Right lobe of liver (tissue), 6 donors: ENCODE measurements around the gene MEMO1. TPM values are rescaled to one million over a fixed set of nuclear protein-coding genes. Genes with fewer than 3 reads are reported as not detected.
"Not testable (repeated sequence)": the region's sequence is repeated elsewhere in the genome, so short reads cannot be mapped to it uniquely, and the experiment has no call there.

Source experiments
- ATAC-seq, 4 donors: fragments of 200-7000 bp; cut with Tn5 transposase; one replicate each; pipeline ENCODE4 v1.9.1; 2020; ENCODE audit warnings: mild to moderate bottlenecking in 4 of 4, moderate library complexity in 4 of 4
- DNase-seq, 3 donors: peaks; one replicate each; pipeline ENCODE4 v3.0.0-alpha.2; 2020
- H3K27ac ChIP-seq, 3 donors: fragments of 200-600 bp; one replicate each; pipeline ENCODE4 v1.8.0; 2022
- H3K27me3 ChIP-seq, 2 donors: fragments of 200-600 bp; one replicate each; pipeline ENCODE4 v1.8.0; 2022
- H3K36me3 ChIP-seq, 4 donors: fragments of 200-600 bp; sonication (generic) in 1 of 4; one replicate each; pipeline versions ENCODE4 v1.5.1 to v1.8.0; 2017 to 2022; ENCODE audit warnings: control low read depth in 1 of 4
- H3K4me1 ChIP-seq, 4 donors: fragments of 200-600 bp; sonication (generic) in 1 of 4; one replicate each; pipeline versions ENCODE4 v1.5.1 to v1.8.0; 2017 to 2022; ENCODE audit warnings: control low read depth in 1 of 4
- H3K4me3 ChIP-seq, 3 donors: fragments of 200-600 bp; one replicate each; pipeline ENCODE4 v1.8.0; 2022
- H3K9me3 ChIP-seq, 4 donors: fragments of 200-600 bp; sonication (generic) in 1 of 4; one replicate each; pipeline versions ENCODE4 v1.5.1 to v1.8.0; 2017 to 2022; ENCODE audit warnings: control low read depth in 1 of 4
- POLR2A ChIP-seq: fragments of 450-650 bp; IDR thresholded peaks from one replicate; pipeline ENCODE4 v1.6.1; 2017; ENCODE audit warnings: antibody characterized with exemption, mild to moderate bottlenecking
- WGBS: methylation state at CpG from one replicate; pipeline ENCODE4 v1.1.6; 2018; ENCODE audit warnings: low coverage, low lambda C conversion rate; ENCODE audit not compliant: insufficient coverage; ENCODE audit errors: missing lambda C conversion rate; 5-methylcytosine and 5-hydroxymethylcytosine counted together
- intact Hi-C, 2 donors: fragments of 100-400 bp; cut with DNase I; formaldehyde crosslinking; loops; one replicate each; pipeline versions ENCODE4 v1.11.2 to v1.14.1; 2022
- total RNA-seq, 6 experiments: library from RNA; depleted of rRNA in 2 of 6; stranded (reverse); fragments of >200 nt in 2 of 6; fragmentation: NEBNext Ultra II Directional in 3 of 6; extraction: Animal tissue kit (Norgen Biotek cat#: 25700) in 3 of 6; gene quantifications; one replicate each; pipeline versions ENCODE4 v1.1.0 to v1.2.4, GENCODE V29; 2016 to 2023
- TF ChIP-seq, protein P1 (sequence below), 4 donors: fragments of 200-600 bp in 3 of 4; fragments of 450-650 bp in 1 of 4; IDR thresholded peaks; one replicate each; pipeline versions ENCODE4 v1.5.1 to v1.8.0; 2016 to 2022; ENCODE audit warnings: antibody characterized with exemption in 4 of 4, mild to moderate bottlenecking in 2 of 4
- donor health status: DM: no; HTN: yes; CAD: no.
- donor health status: DM: no; HTN: no; CAD: no.
- donor health status: DM: no; HTN: no; CAD: no.
- donor health status: DM: no; HTN: yes; CAD: no.
- donor health status: DM: no; HTN: yes; CAD: no.

Gene MEMO1
- total RNA-seq, 6 experiments from 2014 or later = 19.6 to 28.0 (median 23.2) TPM

DNA sequence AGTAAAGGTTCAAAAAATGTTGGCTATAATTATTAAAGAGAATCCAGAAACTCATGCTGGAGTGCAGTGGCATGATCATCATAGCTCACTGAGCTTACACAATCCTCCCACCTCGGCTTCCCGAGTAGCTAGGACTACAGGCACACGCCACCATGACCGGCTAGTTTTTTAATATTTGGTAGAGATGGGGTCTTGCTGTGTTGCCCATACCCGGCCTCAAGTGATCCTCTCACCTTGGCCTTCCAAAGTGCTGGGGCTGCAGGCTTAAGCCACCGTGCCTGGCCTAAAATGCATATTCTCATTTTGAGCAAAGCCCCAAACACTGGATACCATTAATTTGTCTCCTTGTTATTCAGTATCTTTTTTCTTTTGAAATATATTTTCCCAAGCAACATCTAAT lies 32.4 kb downstream of the MEMO1 start:
- WGBS = 97% methylated on average over 5 of the region's 6 CpGs
- no peak for TF ChIP-seq POLR2A
- TF ChIP-seq, protein P1, sequence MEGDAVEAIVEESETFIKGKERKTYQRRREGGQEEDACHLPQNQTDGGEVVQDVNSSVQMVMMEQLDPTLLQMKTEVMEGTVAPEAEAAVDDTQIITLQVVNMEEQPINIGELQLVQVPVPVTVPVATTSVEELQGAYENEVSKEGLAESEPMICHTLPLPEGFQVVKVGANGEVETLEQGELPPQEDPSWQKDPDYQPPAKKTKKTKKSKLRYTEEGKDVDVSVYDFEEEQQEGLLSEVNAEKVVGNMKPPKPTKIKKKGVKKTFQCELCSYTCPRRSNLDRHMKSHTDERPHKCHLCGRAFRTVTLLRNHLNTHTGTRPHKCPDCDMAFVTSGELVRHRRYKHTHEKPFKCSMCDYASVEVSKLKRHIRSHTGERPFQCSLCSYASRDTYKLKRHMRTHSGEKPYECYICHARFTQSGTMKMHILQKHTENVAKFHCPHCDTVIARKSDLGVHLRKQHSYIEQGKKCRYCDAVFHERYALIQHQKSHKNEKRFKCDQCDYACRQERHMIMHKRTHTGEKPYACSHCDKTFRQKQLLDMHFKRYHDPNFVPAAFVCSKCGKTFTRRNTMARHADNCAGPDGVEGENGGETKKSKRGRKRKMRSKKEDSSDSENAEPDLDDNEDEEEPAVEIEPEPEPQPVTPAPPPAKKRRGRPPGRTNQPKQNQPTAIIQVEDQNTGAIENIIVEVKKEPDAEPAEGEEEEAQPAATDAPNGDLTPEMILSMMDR (IDR thresholded peaks at IDR 0.05) = no peak
- Histone ChIP-seq H3K36me3 (no peaks in the 10 kb centered on the region), H3K27me3 (no peaks in the 10 kb centered on the region), H3K4me1 (peaks cover 0 to 10% (median 2%) of the 10 kb centered on the region in 4 donors), H3K27ac (no peak overlapping the region), H3K4me3 (no peak overlapping the region), H3K9me3 (no peaks in the 10 kb centered on the region)
- ATAC-seq (no peak), DNase-seq (no peak)
- intact Hi-C loops = no loop called here

DNA sequence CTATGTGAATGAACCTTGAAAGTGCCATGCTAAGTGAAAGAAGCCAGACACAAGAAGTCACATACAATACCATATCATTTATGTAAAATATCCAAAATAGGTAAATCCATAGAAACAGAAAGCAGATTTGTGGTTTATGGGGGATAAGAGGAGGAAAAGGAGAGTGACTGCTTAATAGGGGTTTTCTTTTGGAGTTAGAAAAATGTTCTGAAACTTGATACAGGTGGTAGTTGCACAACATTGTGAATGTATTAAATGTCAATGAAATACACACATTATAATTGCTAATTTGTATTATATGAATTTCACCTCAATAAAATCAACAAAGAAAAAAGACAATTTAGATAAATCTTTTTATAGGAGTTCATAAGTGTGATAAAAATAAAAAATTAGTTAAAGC lies 37.1 kb downstream of the MEMO1 start:
- Histone ChIP-seq H3K36me3 (no peaks in the 10 kb centered on the region), H3K27ac (no peak overlapping the region), H3K9me3 (no peaks in the 10 kb centered on the region), H3K4me3 (no peak overlapping the region), H3K27me3 (no peaks in the 10 kb centered on the region), H3K4me1 (peaks cover 0 to 4% (median 0%) of the 10 kb centered on the region in 4 donors)
- intact Hi-C loops = no loop called here
- no peak for DNase-seq
- TF ChIP-seq, protein P1 (IDR thresholded peaks at IDR 0.05) = no peak
- TF ChIP-seq POLR2A = no peak
- ATAC-seq = no peak

DNA sequence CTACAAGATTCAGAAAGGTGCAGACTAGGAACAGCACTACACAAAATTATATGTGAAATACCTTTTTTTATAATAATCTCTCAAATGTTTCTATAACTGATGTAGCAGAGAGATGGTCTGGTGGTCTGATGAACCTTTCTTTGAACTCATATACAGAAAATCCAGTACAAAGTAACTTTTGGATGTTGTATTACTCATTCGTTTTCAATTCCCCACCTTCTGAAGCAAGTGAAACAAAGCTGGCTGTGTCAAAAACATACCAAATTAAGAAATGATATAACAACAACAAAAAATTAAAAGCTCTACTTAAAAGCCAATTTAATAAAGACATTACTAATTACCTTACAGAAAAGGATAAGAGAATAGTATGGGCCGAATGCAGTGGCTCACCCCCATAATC lies 38.7 kb downstream of the MEMO1 start:
- 83% methylated on average over 2 of the region's 2 CpGs for WGBS
- no peaks in the 10 kb centered on the region for H3K27me3 ChIP-seq
- no peak overlapping the region for H3K27ac ChIP-seq
- no peaks in the 10 kb centered on the region for H3K36me3 ChIP-seq
- TF ChIP-seq, protein P1 (IDR thresholded peaks at IDR 0.05) = no peak
- no peak for TF ChIP-seq POLR2A
- H3K4me1 ChIP-seq = peaks cover 0 to 4% (median 0%) of the 10 kb centered on the region in 4 donors
- intact Hi-C loops = no loop called here
- ATAC-seq (no peak), DNase-seq (no peak)
- no peak overlapping the region for H3K4me3 ChIP-seq
- no peaks in the 10 kb centered on the region for H3K9me3 ChIP-seq

DNA sequence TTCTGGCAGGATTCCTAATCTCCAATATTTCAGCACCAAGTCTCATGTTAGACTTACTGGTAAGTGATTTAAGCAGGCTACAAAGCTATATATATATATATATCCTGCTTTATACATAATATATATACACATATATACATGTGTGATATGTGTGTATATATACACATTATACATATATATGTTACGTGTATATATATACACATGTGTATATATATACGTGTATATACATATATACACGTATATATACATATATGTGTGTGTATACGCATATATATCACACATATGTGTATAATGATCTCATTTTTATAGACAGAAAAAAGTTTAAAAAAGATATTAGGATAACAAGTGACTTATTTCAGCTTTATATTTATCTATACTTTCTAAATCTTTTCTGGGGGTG lies 41.6 kb downstream of the MEMO1 start:
- H3K4me1 ChIP-seq = peaks cover 0 to 4% (median 0%) of the 10 kb centered on the region in 4 donors
- H3K4me3 ChIP-seq = no peak overlapping the region
- DNase-seq (no peak), ATAC-seq (no peak)
- no peak for TF ChIP-seq POLR2A
- TF ChIP-seq, protein P1 (IDR thresholded peaks at IDR 0.05) = no peak
- H3K27ac ChIP-seq = no peak overlapping the region
- 78% methylated on average over 4 of the region's 4 CpGs for WGBS
- H3K36me3 ChIP-seq = no peaks in the 10 kb centered on the region
- no peaks in the 10 kb centered on the region for H3K27me3 ChIP-seq
- intact Hi-C loops = no loop called here
- H3K9me3 ChIP-seq = no peaks in the 10 kb centered on the region

DNA sequence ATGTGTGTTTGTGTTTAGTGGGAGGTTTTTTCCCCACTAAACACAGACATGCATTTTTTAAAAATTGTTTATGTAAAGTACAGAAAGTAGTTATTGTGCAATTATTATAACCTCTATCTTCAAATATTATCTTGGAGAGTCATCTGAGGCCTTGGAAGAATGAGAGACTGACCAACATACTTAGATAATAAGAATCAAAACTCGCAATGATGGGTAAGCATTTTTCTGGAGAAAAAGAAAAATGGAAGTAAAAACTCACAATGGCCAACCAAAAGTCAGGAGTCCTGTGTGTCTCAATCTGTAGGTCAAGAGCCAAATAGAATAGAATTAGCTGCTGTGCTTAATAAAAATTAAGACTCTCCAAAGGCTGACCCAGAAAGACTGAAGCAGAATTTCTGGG lies 43.0 kb downstream of the MEMO1 start:
- H3K9me3 ChIP-seq = no peaks in the 10 kb centered on the region
- no peak for DNase-seq
- H3K27me3 ChIP-seq = no peaks in the 10 kb centered on the region
- intact Hi-C loops = no loop called here
- H3K27ac ChIP-seq = no peak overlapping the region
- no peak overlapping the region for H3K4me3 ChIP-seq
- WGBS = 80% methylated on average over 1 of the region's 1 CpG
- no peak for TF ChIP-seq POLR2A
- TF ChIP-seq, protein P1 (IDR thresholded peaks at IDR 0.05) = no peak
- H3K4me1 ChIP-seq = no peaks in the 10 kb centered on the region
- H3K36me3 ChIP-seq = no peaks in the 10 kb centered on the region
- no peak for ATAC-seq

- WGBS = 98% methylated on average over 5 of the region's 6 CpGs
- H3K27ac ChIP-seq, DNase-seq, H3K27me3 ChIP-seq, H3K9me3 ChIP-seq, H3K4me1 ChIP-seq, H3K4me3 ChIP-seq, ATAC-seq, intact Hi-C loops, H3K36me3 ChIP-seq: not testable (repeated sequence)
These were observed 44.4 kb downstream of the MEMO1 start for GRCh38 chr2:31966402-31966801.
